NCI-H526 (cell line): Measurements from ENCODE around the gene CLTCL1.

ENCODE experiments used
- DNase-seq, 2 experiments: peaks; one replicate each; lab custom pipeline; 2025; lab: John Stamatoyannopoulos, UW

The CLTCL1 gene

GRCh38 chr22:19131685-19132015 is 159.9 kb downstream of the CLTCL1 start:
- DNase-seq: no peak

GRCh38 chr22:19130959-19131684 is 160.4 kb downstream of the CLTCL1 start, which contains the start of gene TSSK2:
TSSK2 (plus strand) TSS chr22:19131308; CDS start chr22:19131400, 92 bp downstream.
- DNase-seq: no peak

- DNase-seq: no peak
These were observed 161.6 kb downstream of the CLTCL1 start for GRCh38 chr22:19129871-19130270.
